SK-N-SH treated with all-trans-retinoic acid at 6 μM for 48 hours (cell line): ENCODE data around the gene FAM170A.

ENCODE experiments used
- CREB5 ChIP-seq: fragments of 250-450 bp; sonication (Bioruptor Pico); IDR thresholded peaks from 2 replicates; pipeline ENCODE4 v1.5.1; 2020; ENCODE audit warnings: low read depth, mild to moderate bottlenecking, moderate library complexity
- CSRNP3 ChIP-seq: fragments of 250-450 bp; sonication (Bioruptor Pico); IDR thresholded peaks from 2 replicates; pipeline ENCODE4 v1.5.1; 2021; ENCODE audit warnings: mild to moderate bottlenecking, moderate library complexity
- ISL1 ChIP-seq: fragments of 250-450 bp; sonication (Bioruptor Pico); IDR thresholded peaks from 2 replicates; pipeline ENCODE4 v2.1.2; 2022; ENCODE audit warnings: mild to moderate bottlenecking, moderate library complexity
- OSR1 ChIP-seq: fragments of 250-450 bp; sonication (Bioruptor Pico); IDR thresholded peaks from 2 replicates; pipeline ENCODE4 v1.8.0; 2022; ENCODE audit warnings: moderate library complexity, mild to moderate bottlenecking, inconsistent platforms
- ZFP3 ChIP-seq: fragments of 250-450 bp; sonication (Bioruptor Pico); IDR thresholded peaks from 2 replicates; pipeline ENCODE4 v1.5.0; 2020; ENCODE audit warnings: mild to moderate bottlenecking, moderate library complexity

DNA sequence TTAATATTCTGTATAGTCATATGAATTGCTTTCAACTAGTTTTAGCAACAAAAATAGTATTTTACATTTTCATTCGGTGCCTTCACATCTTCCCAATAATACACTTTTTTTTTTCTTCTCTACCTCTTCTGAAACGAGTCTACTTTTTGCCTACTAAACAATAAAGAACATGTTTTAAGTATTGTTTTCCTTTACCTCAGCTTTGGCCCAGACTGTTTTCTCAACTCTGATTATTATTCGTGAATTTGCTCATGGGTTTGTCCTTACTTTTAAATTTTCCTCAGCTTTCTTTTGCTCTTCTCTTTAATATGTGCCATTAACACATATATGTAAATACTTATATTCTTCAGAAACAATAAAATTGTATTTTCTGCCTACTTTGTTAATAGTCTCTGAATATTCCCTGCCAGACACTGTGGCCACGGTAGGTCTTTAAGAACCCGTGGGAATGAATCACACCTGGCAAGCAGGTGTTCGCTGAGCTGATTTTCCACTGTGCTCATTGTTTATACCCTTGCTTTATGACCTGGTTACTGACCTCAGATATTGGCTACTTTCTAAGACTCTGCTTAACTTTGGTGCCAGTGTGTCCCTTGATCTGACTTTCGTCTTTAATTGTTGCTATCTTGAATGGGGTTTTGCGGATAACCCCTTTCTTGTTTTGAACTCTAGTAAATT, 49.1 kb downstream of the FAM170A start:
- TF ChIP-seq CSRNP3 (no peak), CREB5 (CRISPR knock-in tag) (no peak), ZFP3 (CRISPR knock-in tag) (no peak), OSR1 (CRISPR knock-in tag) (no peak), ISL1 (CRISPR knock-in tag) (no peak)
